GM21619 (cell line): ENCODE measurements around the gene RDH12.
"Not testable (repeated sequence)": the region's sequence is repeated elsewhere in the genome, so short reads cannot be mapped to it uniquely, and the experiment has no call there.

ENCODE experiments used
- ATAC-seq: cut with Tn5 transposase; IDR thresholded peaks from one replicate; pipeline ENCODE4 v1.9.1; 2021; ENCODE audit not compliant: unreplicated experiment

RDH12 gene

GRCh38 chr14:67701492-67701891, at the start of gene RDH12:
Gene RDH12, plus strand, starts transcription at chr14:67701886. Its CDS starts 20,757 bp downstream, at chr14:67722643.
- not testable (repeated sequence) for ATAC-seq

GRCh38 chr14:67652189-67652588, 49.5 kb upstream of the RDH12 start:
- no peak for ATAC-seq

GRCh38 chr14:67653651-67654280, 47.9 kb upstream of the RDH12 start:
- ATAC-seq: no peak

- ATAC-seq: no peak
These were observed 38.1 kb upstream of the RDH12 start for GRCh38 chr14:67663633-67664032.

GRCh38 chr14:67665868-67666267, 35.8 kb upstream of the RDH12 start:
- no peak for ATAC-seq

GRCh38 chr14:67666750-67667449, 34.8 kb upstream of the RDH12 start:
- no peak for ATAC-seq

GRCh38 chr14:67668559-67668958, 33.1 kb upstream of the RDH12 start:
- ATAC-seq: peak; percentile 63

- ATAC-seq: no peak
These were observed 28.2 kb upstream of the RDH12 start for GRCh38 chr14:67673451-67673850.

GRCh38 chr14:67674139-67674479, 27.6 kb upstream of the RDH12 start:
- ATAC-seq: peak; percentile 43

- peak; percentile 83 for ATAC-seq
These were observed 27.0 kb upstream of the RDH12 start, which contains the start of gene VTI1B for GRCh38 chr14:67674480-67675218. Gene VTI1B, minus strand, starts transcription at chr14:67674632. Its CDS starts 143 bp downstream, at chr14:67674489.

- no peak for ATAC-seq
These were observed 26.5 kb upstream of the RDH12 start for GRCh38 chr14:67675219-67675582.

- no peak for ATAC-seq
These were observed 22.7 kb upstream of the RDH12 start for GRCh38 chr14:67679006-67679405.

GRCh38 chr14:67680121-67680602, 21.5 kb upstream of the RDH12 start:
- peak; percentile 95 for ATAC-seq

GRCh38 chr14:67680941-67681340, 20.7 kb upstream of the RDH12 start:
- no peak for ATAC-seq

- no peak for ATAC-seq
These were observed 17.8 kb upstream of the RDH12 start for GRCh38 chr14:67683842-67684241.

GRCh38 chr14:67690011-67690410, 11.7 kb upstream of the RDH12 start:
- ATAC-seq: no peak

- ATAC-seq: peak; percentile 86
These were observed 6.8 kb upstream of the RDH12 start for GRCh38 chr14:67694791-67695393.

- peak; percentile 87 for ATAC-seq
These were observed 6.2 kb upstream of the RDH12 start, which contains the start of gene RDH11 for GRCh38 chr14:67695394-67695949. Gene RDH11, minus strand, starts transcription at chr14:67695764. Its CDS starts 61 bp downstream, at chr14:67695703.

GRCh38 chr14:67697006-67697405, 4.7 kb upstream of the RDH12 start:
- ATAC-seq: no peak

- ATAC-seq: no peak
These were observed 3.5 kb upstream of the RDH12 start for GRCh38 chr14:67698179-67698578.

- ATAC-seq: no peak
These were observed 2.3 kb downstream of the RDH12 start for GRCh38 chr14:67703997-67704396.
